Measurements from ENCODE around the gene TJP2.

DNA sequence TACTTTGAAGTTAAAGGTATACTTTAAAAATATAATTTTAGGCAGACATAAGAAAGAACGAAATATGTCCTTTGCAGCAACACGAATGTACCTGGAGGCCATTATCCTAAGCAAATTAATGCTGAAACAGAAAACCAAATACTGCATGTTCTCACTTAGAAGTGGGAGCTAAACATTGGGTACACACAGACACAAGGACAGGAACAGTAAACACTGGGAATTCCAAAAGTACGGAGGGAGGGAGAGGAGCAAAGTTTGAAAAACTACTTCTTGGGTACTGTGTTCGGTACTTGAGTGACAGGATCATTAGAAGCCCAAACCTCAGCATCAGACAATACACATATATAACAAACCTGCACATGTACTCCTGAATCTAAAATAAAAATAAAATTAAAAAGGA, 40.9 kb downstream of the TJP2 start:
- TF ChIP-seq, protein P1, sequence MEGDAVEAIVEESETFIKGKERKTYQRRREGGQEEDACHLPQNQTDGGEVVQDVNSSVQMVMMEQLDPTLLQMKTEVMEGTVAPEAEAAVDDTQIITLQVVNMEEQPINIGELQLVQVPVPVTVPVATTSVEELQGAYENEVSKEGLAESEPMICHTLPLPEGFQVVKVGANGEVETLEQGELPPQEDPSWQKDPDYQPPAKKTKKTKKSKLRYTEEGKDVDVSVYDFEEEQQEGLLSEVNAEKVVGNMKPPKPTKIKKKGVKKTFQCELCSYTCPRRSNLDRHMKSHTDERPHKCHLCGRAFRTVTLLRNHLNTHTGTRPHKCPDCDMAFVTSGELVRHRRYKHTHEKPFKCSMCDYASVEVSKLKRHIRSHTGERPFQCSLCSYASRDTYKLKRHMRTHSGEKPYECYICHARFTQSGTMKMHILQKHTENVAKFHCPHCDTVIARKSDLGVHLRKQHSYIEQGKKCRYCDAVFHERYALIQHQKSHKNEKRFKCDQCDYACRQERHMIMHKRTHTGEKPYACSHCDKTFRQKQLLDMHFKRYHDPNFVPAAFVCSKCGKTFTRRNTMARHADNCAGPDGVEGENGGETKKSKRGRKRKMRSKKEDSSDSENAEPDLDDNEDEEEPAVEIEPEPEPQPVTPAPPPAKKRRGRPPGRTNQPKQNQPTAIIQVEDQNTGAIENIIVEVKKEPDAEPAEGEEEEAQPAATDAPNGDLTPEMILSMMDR (IDR thresholded peaks at IDR 0.05), result no peak
- TF ChIP-seq POLR2A (IDR thresholded peaks at IDR 0.05) (no peak), POLR2AphosphoS5 (IDR thresholded peaks at IDR 0.05) (no peak), EP300 (IDR thresholded peaks at IDR 0.05) (no peak)

Data from suprapubic skin (tissue), 4 donors.